ENCODE data around the gene YWHAQ.

Gene YWHAQ

GRCh38 chr2:9654452-9655100, 23.8 kb upstream of the YWHAQ start:
- DNase-seq = no peak

DNA sequence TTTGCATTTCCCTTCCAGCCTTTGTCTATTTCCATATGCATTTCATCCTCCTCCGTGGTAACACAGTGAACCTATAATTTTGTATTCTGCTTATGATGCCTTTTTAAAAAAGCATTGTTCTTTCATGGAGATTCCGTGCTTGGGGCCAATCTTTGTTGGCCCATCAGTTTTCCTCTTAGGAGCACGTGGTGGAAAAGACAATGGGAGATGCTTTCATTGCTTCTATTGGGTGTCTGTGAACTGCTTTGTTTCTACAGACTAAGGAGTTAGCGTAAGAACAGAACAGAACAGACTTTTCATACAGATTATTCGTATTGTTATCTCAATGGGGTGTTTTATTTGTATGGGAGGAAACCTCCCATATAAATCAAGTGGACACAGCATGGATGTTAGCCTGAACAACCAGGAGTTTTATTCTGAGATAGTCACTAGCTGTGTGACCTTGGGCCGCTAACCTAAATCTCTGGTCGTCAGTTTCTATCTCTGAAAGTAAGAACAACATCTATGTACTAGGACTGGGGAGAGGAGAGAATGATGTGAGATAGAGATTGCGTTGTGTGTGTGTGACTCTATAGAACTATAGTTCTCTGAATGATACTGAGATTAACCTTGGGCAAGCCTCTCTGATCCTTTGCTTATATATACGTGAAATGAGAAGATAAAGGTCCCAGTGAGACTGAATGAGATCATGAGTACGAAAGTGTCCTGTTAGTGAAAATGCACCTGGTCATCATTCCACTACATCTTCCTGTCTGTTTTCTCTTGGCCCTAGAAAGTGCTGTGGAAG, 22.9 kb upstream of the YWHAQ start:
- DNase-seq = no peak

DNA sequence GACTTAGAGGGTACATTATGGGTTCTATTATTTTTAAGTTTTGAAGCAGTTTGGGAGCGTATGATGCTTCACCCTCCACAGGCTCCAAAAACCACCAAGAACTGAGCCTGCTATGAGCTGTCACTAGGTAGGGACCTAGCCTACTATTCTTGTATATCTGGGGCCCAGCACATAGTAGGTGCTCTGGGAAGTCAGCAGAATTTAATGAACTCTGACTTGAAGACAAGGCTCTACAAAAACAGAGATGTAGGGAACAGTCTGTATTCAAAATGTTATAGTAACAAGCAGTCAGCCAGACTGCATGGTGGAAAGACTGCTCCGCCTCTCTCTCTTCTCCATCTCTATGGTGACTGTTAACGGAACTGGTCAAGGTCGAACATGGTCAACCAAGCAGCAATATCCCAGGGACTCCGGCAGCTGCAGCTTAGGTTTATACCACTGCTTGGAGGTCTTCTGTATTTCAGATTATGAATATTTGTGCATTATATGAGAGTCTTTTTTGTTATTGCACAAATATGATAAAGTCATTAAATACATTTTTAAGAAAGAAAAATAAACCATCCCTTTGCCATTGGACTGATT, 22.2 kb upstream of the YWHAQ start:
- no peak for DNase-seq

DNA sequence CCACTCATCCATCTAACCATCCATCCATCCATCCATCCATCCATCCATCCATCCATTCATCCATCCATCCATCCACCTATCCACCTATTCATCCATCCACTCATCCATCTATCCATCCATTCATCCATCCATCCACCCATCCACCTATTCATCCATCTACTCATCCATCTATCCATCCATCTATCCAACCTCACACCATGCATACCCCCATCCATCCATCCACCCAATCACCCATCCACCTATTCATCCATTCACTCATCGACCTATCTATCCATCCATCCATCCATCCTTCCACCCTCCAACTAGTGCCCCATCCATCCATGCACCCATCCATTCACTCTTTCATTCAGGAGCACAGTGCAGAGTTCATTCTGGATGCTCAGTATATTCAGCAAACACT, 21.5 kb upstream of the YWHAQ start:
- DNase-seq = no peak

DNA sequence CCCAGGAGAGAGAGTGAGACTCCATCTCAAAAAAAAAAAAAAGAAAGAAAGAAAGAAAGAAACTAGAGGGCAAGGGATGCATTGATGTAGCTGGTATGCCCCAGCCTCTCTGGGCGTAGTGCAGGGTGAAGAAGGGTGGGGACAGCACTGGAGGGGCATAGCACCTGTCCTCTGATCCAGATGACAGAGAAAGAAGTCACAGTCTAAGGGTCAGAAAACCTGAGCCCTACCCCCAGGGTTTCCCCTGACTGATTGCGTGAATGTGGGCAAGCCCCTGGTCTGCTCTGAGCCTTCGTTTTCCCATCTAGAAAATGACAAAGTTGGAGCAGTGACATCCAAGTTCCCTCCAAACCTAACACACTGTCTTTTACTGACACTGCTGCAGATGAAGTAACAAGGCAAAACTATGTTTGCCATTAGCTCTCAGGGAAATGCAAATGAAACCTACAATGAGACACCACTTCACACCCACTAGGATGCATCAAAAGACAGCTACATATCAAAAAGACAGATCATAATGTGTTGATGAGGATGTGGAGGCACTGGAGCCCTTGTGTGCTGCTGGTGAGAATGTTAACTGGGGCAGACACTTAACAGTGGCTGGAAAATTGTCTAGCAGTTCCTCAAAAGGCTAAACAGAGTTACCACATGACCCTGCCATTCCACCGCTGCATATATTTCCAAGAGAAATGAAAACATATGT, 19.5 kb upstream of the YWHAQ start:
- no peak for DNase-seq

- no peak for DNase-seq
Measured at GRCh38 chr2:9649261-9649660, 18.5 kb upstream of the YWHAQ start.

DNA sequence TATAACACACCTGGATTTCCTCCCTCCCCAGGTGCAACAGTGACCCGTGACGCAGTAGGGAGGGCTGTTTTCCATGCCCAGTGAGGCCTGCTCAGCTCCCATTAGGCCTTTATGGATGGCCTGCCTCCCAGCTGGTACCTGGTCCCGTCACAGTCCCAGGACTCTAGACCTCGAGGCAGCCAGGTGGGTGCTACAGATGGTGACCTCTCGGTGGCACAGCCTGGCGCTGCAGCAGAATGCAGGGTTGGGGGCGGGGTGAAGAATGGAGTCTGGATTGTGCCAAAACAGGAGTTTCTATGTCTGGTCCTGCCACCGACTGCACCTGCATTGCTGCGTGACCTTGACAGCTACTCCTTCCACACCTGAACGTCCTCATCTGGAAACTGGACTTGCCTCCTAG, 18.0 kb upstream of the YWHAQ start:
- peak; percentile 52 for DNase-seq

GRCh38 chr2:9647884-9648283, 17.1 kb upstream of the YWHAQ start:
- DNase-seq = no peak

GRCh38 chr2:9646196-9647030, 15.6 kb upstream of the YWHAQ start:
- DNase-seq = no peak

- no peak for DNase-seq
Measured at GRCh38 chr2:9644603-9645002, 13.8 kb upstream of the YWHAQ start.

DNA sequence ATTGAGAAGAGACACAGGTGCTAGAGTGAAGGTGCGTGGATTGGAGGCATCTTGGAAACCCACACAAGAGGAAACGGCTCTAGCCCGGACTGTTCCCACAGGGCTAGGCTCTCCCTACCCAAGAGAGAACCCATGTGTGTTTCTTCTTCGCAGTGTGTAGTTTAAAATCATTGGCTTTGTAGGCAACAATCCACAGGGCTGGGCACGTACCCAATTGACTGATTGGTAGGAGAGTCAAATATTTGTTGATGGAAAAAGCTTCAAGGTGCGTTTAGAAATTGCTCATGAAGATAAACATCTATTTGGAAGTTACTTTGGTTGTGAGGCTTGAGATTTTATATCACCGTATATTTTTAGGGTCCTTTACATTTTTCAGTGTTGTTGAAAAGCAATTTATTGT, 13.2 kb upstream of the YWHAQ start:
- no peak for DNase-seq

DNA sequence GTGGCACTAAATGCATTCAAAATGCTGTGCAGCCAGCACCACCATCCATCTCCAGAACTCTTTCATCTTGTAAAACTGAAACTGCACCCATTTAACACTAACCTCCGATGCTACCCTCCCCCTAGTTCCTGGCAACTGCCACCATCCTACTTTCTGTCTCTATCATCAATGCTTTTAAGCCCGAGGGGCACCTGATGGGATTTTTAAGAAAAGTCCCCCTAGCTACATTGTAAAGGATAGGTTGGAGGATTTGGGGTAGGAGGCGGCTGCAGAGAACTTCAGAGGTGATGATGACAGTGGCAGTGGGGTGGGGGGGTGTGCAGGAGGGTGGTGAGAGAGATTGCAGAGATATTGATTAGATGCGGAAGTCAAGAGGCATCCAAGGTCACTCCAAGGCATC, 10.8 kb upstream of the YWHAQ start:
- DNase-seq = no peak

DNA sequence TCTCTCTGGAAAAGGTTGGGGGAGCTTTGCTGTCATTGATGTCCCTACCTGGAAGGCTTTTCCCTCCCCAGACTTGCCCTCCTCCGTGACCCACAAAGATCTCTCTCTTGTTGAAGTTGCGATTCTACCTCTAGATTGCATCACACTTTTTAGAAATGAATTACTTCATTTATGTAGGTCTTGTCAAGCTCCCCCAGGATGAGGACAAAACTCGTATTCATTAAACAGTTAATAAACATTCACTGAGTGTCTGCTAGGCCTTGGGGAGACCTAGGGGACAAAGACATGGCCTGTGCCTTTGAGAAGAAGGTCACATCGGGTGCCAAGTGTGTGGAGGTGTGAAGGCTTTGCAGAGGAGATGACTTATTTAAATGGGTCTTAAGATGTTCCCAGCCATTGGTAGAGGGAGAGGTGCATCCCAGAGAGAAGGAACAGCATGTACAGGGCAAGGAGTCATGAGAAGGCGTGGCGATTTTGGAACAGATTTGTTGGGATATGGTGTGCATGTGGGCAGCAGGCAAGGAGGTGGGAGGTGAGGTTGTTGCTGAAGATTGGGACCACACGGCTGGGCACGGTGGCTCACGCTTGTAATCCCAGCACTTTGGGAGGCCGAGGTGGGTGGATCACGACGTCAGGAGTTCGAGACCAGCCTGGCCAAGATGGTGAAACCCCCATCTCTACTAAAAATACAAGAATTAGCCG, 9.8 kb upstream of the YWHAQ start:
- no peak for DNase-seq

GRCh38 chr2:9639740-9640343, 9.0 kb upstream of the YWHAQ start:
- no peak for DNase-seq

- no peak for DNase-seq
Measured at GRCh38 chr2:9639000-9639602, 8.3 kb upstream of the YWHAQ start.

DNA sequence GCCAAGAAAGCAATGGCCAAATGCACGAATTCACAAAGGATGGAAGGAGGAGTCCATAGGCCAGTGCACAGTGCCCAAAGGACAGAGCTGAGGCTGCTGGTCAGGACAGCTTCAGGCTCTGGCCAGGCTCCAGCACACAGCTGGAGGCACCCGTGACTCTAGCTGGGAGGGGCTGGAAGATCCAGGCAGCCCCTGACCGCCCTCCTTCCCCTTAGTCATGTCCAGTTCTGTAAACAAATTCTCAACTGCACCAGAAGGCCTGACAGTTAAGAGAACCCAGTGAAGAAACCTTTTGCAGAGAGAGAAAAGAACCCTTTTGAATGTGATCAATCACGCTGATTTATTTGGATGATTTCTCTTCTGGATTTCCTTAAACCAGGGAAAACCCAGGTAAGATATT, 7.7 kb upstream of the YWHAQ start:
- DNase-seq = no peak

DNA sequence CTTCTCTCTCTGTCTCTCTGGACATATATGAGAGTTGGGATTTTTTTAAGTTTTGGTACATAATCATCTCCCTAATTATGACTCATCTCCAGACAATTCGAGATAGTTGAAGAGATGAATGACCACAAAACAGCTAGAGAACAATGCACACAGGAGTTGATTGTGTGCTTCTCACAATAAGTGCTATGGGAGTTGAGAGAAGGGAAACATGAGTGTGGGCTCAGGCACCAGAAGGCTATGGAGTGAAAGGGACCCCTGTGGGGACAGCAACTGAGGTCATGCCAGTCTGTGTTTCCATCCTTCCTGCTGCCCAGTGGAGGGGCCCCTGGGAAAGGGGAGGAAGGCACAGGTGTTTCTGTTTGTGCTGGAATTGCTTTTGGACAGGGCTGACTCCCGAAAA, 6.5 kb upstream of the YWHAQ start:
- DNase-seq = no peak

DNA sequence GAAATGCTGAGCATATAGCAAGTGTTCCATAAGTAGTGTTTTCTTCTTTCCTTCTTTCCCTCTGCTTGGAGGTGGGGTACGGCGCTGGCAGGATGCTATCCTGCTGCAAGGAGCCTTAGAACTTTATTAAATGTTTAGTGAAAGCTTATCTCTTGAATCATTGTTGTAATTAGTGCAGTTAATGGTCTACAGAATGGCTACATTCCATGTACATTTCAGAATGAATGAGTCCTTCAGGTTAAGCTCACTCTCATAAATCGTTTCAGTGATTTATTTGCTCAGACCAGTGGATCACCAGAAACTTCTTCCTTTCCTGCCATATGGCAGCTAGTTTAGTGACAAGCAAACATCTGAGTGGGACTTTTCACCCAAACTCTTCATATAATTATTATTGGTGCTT, 3.3 kb upstream of the YWHAQ start:
- no peak for DNase-seq

DNA sequence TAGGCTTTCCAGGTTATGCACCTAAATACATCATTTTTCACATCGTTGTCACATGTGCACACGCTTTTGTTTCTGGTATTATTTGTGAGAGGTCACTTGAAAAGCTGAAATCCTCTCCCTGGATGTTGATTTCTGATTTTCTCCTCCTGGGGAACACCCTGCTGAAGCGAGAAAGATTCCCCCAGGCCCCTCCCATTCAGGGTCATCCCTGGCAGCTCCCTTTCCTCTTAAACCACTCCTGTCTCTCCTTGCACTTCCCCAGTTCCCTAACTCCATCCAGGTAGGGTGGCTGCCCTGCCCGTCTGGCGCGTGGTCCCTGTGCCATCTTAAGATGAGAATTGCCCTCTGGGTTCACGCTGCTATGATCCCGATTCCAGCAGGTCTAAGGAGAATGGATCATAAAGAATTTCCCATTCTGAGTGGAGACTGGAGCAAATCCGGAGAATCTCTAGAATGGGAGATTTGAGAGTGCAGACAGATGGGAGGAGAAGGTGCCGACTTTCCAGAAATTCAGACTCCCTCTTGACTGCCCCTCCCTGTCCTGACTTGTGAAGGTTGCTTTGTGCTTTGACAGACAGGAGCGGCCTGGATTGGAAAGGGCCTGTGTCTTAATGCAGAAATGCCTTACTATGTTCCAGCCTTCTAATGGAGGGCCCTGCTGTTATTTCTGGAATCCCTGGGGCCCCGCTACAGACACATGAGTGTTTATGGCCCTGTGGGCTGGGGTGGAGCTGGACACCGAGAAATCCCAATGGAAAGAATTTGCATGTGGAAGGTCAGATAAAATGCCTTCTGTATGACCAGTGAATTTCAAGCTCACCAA, 1.3 kb upstream of the YWHAQ start:
- no peak for DNase-seq

DNA sequence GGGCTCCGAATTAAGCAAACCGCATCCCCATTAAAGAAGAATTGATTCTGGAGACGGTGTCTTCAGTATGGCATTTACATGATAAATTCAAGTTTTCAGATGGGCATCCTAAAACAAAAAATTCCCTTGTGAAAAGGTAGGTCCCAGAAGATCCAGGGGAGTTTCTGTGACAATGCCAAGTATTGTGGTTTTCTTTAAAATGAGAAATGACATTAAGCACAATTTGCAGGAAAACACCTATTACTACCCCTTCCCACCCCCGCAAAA, 689 bp upstream of the YWHAQ start:
- DNase-seq = no peak
